ENCODE results near the gene ABR.
"Not testable (repeated sequence)": the region's sequence is repeated elsewhere in the genome, so short reads cannot be mapped to it uniquely, and the experiment has no call there.

Gene ABR

DNA sequence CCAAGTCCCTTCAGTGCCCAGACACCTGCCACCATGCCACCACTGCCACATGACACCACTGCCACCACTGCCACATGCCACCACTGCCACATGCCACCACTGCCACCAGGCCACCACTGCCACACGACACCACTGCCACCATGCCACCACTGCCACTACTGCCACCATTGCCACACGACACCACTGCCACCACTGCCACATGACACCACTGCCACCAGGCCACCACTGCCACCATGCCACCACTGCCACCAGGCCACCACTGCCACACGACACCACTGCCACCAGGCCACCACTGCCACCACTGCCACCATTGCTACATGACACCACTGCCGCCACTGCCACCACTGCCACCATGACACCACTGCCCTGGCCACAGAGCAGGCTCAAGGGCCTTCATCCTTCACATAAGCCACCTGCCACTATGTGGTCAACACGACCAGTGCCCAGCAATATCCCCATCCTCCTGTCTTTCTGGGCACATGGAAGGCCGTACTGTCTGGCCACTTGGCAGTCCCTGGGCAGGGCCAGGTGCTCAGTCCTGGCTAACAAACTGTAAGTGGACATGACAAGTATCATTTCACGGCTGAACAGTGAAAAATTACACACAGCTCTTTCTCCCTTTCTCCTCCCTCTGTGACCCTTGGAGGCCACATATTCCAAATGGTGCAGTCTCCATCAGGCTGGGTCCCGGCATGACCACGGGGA is 33.1 kb downstream of the ABR start:
- no peak for DNase-seq

DNA sequence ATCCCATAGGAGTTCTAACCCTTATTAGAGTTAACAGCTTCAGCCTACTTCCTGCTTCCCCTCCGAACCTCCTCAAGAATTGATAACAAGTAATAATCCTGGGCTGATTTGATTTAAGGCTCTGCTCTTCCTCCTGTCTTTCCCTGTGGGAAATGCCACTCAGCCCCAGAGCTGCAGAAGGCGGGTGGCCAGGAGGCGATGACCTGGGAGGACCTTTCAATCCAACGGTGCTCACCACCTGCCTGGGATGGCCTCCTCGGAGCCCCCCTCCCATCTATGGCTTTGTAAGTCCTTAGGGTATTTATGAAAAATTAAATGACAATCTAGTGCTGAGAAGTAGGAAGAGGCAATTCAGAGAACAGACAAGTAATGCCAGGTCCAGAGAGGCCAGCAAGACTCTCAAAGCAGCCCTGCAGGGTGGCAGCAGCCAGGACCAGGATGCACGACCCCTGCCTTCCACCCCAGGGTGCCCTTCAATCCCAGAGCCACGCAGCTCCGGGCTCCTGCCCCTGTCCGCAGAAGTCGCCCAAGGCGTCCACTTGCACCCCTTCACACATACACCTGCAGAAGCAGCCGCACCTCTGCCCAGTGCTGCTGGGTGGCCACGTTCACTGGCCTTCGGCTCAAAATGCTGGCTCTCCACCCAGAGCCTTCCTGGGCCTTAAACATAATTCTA is 34.3 kb downstream of the ABR start:
- DNase-seq = no peak

- no peak for DNase-seq
Observed at GRCh38 chr17:1144162-1144561, 35.6 kb downstream of the ABR start.

GRCh38 chr17:1143573-1143972 is 36.2 kb downstream of the ABR start:
- no peak for DNase-seq

- DNase-seq = no peak
Observed at GRCh38 chr17:1142561-1142971, 37.2 kb downstream of the ABR start.

DNA sequence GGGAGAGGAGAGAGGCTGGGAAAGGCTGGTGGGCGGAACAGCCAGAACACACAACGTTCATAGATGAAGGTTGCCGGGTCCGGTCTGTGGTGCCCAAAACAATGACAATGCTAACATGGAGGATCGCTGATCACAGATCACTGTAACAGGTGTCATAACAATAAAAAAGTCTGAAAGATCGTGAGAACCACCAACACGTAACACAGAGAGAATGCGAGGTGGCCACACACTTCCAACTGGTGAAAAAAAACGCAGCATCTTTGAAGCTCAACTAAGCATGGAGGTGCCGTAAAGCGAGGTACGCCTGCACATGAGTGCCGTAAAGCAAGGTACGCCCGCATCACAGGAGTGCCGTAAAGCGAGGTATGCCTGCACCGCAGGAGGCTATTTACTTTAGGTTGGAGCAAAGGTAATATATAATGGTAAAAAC is 42.3 kb downstream of the ABR start:
- DNase-seq = no peak

- DNase-seq = no peak
Observed at GRCh38 chr17:1136748-1137147, 43.0 kb downstream of the ABR start.

GRCh38 chr17:1134634-1135324 is 45.0 kb downstream of the ABR start:
- DNase-seq = no peak

DNA sequence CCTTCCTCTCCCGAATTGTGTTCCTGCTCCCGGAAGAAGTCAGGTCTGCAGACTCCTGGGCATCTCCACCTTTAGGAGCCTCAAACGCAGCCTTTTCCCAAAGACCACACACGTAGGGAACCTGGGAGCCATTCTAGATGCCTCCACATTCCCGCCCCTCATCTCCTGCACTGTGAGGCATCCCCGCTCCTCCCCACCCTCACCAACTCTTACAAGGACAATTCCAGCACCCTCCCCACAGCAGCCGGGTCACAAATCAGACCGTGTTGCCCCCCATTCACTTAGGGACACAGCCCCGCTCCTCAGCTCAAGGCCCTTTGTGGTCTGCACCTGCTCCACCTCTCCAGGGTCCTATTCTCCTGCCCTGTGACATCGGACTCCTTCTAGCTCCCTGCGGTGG is 49.6 kb downstream of the ABR start:
- DNase-seq = no peak

DNA sequence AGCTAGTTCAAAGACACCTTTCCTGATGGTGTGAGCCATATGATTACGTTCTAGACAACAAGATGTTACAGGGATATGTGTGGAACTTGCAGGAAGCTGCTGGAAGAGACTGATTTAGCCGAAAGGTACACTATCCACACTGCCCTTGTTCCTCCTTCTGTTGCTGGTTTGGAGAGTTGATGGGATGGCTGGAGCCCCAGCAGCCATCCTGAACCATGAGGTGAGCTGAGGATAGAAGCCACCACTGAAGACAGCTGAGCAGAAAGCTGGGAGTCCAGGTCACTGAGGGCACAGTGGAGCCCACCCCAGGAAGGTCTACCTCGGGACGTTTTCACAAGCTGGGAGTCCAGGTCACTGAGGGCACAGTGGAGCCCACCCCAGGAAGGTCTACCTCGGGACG is 51.3 kb downstream of the ABR start:
- DNase-seq = not testable (repeated sequence)

DNA sequence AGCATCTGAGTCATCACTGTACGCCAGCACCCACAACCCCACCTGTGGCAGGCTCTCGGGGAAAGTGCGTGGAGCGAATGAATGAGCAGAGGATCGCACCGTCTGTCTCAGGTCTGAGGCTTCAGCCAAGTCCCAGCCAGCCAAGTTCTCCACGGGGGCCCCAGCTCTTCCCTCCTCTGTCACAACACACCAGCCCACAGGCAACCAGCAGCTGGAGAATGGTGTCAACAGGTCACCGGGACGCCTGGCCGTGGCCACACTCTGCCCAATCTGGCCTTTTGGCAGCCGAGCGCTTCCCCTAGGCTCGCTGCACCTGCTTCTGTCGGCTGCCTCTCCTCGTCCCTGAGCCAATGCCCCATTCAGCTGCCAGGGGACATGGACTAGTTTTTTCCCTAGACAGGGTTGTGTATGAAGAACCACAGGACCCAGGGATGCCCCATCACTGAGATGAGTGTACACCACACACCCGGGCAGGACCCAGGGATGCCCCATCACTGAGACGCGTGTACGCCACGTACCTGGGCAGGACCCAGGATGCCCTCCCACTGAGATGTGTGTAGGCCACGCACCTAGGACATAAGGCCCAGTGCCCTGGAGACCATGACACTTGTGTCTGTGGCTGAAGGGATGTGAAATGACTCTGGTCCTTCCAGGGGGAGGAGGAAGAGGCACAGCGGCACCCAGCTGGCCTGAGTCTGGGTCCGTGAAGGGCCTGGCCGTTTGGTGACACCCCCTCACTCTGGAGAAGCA is 52.8 kb downstream of the ABR start:
- DNase-seq = no peak

DNA sequence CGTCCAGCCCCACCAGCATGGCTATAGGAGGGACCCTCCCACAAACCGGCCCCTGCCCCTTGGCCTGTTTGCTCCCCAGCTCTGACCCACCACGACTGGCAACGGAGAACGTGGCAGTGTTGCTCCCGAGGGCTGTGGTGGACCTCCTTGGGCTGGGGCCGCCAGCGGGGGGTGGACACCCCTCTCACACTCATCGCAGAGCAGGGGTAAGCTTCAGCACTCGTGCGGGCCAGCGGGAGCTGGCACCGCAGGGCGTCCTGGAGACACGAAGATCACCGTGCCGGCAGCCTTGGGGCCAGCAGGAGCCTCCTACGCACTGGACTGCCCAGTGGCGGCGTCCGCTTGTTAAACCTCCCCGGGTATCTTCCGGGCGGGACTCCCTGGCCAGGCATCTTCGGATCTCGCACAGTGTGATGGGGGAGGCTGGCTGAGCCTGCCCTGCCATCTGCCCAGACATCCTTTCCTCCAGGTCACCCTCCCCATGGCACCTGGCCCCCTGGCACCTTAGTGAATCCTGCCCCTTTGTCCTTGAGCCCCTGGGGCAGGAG is 53.5 kb downstream of the ABR start:
- no peak for DNase-seq

GRCh38 chr17:1125788-1126145 is 54.0 kb downstream of the ABR start:
- DNase-seq = no peak

- DNase-seq = no peak
Observed at GRCh38 chr17:1124896-1125787, 54.6 kb downstream of the ABR start.

GRCh38 chr17:1123921-1124715 is 55.7 kb downstream of the ABR start:
- no peak for DNase-seq

- no peak for DNase-seq
Observed at GRCh38 chr17:1123393-1123831, 56.4 kb downstream of the ABR start.

DNA sequence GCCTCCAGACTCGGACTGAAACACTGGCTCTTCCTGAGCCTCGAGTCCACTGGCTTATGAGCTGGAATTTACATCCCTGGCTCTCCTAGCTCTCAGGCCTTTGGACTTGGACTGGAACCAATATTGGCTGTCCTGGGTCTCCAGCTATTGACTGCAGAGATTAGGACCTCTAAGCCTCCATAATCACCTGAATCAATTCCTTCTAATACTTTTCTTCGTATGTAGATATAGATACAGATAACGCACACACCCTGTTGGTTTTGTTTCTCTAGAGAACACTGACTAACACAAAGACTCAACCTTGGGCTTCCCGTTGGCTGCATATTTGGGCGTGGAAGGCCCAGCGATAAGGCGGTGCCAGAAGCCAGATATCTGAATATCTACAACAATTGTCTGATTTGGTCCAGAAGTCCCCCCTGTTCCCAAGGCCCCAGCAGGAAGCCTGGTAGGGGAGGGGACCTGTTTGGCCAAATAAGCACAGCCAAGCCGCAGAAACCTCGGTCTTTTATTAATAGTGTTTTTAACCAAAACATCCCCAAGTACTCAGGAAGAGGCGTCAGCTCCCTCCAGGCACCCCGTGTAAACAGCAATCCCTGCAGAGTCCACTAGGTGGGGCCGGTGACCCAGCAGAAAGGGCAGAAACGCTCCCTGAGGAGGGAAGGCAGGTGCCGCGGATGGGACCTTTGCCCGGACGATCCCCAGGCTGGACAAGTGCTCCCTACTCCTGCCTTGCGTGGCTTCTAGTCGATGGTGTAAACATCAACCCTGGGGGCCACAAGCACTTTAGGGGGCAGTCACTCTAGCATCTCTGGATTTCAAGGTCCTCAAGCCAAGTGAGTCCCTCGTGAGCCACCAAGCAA is 57.0 kb downstream of the ABR start:
- peak; percentile 90 for DNase-seq

DNA sequence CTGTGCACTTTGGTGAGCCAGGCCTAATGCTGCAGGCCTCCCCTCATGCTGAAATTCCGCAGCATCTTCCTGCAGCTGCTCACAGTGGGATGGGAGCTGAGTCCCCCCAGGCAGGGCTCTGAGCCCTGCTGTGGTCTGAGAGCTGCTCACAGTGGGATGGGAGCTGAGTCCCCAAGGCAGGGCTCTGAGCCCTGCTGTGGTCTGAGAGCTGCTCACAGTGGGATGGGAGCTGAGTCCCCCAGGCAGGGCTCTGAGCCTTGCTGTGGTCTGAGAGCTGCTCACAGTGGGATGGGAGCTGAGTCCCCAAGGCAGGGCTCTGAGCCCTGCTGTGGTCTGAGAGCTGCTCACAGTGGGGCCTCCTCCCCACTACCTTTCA is 58.4 kb downstream of the ABR start:
- not testable (repeated sequence) for DNase-seq

DNA sequence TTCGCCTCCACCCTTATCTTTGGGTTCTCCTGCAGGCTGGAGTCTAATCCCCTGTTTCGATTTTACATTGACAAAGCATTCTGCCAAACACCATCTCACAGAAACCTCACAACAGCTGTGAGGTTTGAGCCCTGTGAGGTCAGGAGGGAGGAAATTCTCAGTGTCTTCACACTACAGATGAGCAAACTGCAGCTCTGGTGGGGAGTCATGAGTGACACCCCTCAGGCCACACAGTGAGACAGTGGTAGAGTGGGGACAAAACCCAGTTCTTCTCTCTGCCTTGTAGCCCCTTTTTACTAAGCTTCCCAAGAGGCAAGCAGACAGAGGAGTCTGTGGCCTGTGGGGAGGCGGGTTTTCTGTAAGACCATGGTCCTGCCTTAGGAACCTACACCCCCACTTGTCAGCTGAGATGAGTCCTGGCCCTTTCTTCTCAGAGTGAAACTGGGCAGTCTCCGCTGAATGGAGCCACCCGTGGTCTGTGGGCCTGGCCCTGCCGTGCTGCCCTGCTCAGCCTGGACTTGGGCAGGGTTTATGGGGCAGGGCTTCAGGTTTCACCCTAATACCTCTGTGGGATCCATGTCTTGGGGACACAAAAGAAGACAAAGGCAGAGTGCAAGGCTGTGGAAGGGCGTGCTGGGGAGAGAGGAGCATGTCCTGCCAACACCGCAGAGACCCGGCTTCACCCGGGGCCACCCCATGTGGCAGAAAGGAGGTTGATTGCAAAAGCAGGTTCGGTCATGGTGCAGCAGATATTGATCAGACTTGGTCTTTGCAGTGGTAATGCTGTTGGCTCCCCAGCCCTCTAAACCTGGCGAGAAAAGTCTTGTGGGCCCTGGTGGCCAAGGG is 59.0 kb downstream of the ABR start:
- DNase-seq = no peak

Measured in 8988T (cell line).